Esophagus squamous epithelium (tissue), 5 donors: ENCODE results near the gene ZNF217. TPM values are rescaled to one million over a fixed set of nuclear protein-coding genes. Genes with fewer than 3 reads are reported as not detected.

Experiments
- DNase-seq: peaks from one replicate; lab custom pipeline; 2025; lab: John Stamatoyannopoulos, UW
- H3K27ac ChIP-seq, 4 donors: fragments of 200-600 bp; sonication (generic); one replicate each; pipeline ENCODE4 v1.5.1; 2016 to 2019; ENCODE audit warnings: mild to moderate bottlenecking in 1 of 4
- H3K27me3 ChIP-seq, 4 donors: fragments of 200-600 bp; sonication (generic); 1 replicate in 3 of 4; 2 replicates in 1 of 4; pipeline versions ENCODE4 v1.5.1 to v1.6.0; 2017 to 2021; ENCODE audit warnings: antibody characterized with exemption in 1 of 4
- H3K36me3 ChIP-seq, 3 donors: fragments of 200-600 bp; sonication (generic); one replicate each; pipeline ENCODE4 v1.5.1; 2016 to 2019
- H3K4me1 ChIP-seq, 3 donors: fragments of 200-600 bp; sonication (generic); one replicate each; pipeline ENCODE4 v1.5.1; 2017 to 2019
- H3K4me3 ChIP-seq, 4 donors: fragments of 200-600 bp; sonication (generic); 1 replicate in 3 of 4; 2 replicates in 1 of 4; pipeline ENCODE4 v1.5.1; 2016 to 2019; ENCODE audit warnings: mild to moderate bottlenecking in 2 of 4, moderate library complexity in 1 of 4
- H3K9me3 ChIP-seq, 3 donors: fragments of 200-600 bp; sonication (generic); one replicate each; pipeline ENCODE4 v1.5.1; 2016 to 2019
- CTCF ChIP-seq, 6 experiments: fragments of 450-650 bp in 4 of 6; fragments of 200-600 bp in 2 of 6; sonication (generic) in 2 of 6; IDR thresholded peaks; one replicate each; pipeline ENCODE4 v1.5.1; 2016 to 2019; ENCODE audit warnings: antibody characterized with exemption in 6 of 6, mild to moderate bottlenecking in 4 of 6, moderate library complexity in 4 of 6
- POLR2A ChIP-seq, 4 donors: fragments of 450-650 bp; IDR thresholded peaks; one replicate each; pipeline ENCODE4 v1.6.1; 2017; ENCODE audit warnings: antibody characterized with exemption in 4 of 4, mild to moderate bottlenecking in 4 of 4, moderate library complexity in 3 of 4
- WGBS, 2 donors: methylation state at CpG; one replicate each; pipeline ENCODE4 v1.1.5; 2018; 5-methylcytosine and 5-hydroxymethylcytosine counted together
- intact Hi-C: fragments of 100-400 bp; cut with DNase I; formaldehyde crosslinking; loops from one replicate; pipeline ENCODE4 v1.15.0; 2022
- small RNA-seq, 4 donors: library from RNA; depleted of rRNA; stranded (forward); fragments of <200 nt; gene quantifications; one replicate each; pipeline ENCODE3, GENCODE V24; 2016
- total RNA-seq, 4 donors: library from RNA; depleted of rRNA; stranded (reverse); fragments of >200 nt; gene quantifications; one replicate each; pipeline ENCODE4 v1.1.0, GENCODE V29; 2016
- donor health status: DM: yes; HTN: yes; CAD: no.

The ZNF217 gene
- total RNA-seq, 4 donors from 2014 or later = 20.7 to 27.5 (median 22.2) TPM

GRCh38 chr20:53517146-53517545 is 76.5 kb downstream of the ZNF217 start:
- Histone ChIP-seq H3K27me3 (no peaks in the 10 kb centered on the region), H3K27ac (no peak overlapping the region), H3K36me3 (no peaks in the 10 kb centered on the region), H3K4me3 (no peak overlapping the region), H3K9me3 (no peaks in the 10 kb centered on the region), H3K4me1 (no peaks in the 10 kb centered on the region)
- WGBS, 2 donors = 54 to 57% methylated on average over 9 to 13 of the region's 13 CpGs
- intact Hi-C loops = no loop called here
- no peak for DNase-seq
- no peak for TF ChIP-seq POLR2A (IDR thresholded peaks at IDR 0.05)
- TF ChIP-seq CTCF (IDR thresholded peaks at IDR 0.05) = no peak

Small RNAs within 50 kb of the gene (small RNA-seq; reads per million reads assigned to genes)
- gene RF00019 = 0 reads per million in 4 donors
